Measurements from ENCODE around the gene KCNMB2.

KCNMB2 gene

DNA sequence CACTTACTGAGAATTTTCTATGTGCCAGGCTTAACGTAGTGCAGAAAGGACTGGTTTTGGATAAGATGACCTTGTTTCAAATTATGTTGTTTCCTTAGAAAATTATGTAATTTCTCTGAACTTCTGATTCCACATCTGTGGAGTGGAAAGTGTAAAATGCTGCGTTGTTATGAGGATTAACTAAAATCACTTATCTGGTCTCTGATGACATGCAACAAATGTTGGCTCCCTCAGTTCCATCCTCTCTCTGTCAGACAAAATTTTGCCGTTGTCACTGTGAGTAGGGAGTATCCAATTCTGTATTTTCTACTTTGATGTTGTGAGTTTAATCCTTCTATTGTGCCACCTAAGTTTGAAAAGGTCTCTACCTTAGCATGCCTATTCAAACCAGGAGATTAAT, 175.5 kb downstream of the KCNMB2 start:
- ChIA-PET CTCF (no interaction called here), POLR2A (ENCODE audit: low non-redundant PET) (no interaction called here)
- H3K27ac ChIP-seq: no peak overlapping the region
- TF ChIP-seq CTCF (conservative IDR thresholded peaks at IDR 0.05; ENCODE audit: low read depth): no peak
- DNase-seq (ENCODE audit: low spot score): no peak

- POLR2A ChIA-PET (ENCODE audit: low non-redundant PET): no interaction called here
- no peak overlapping the region for H3K27ac ChIP-seq
- no peak for TF ChIP-seq CTCF (conservative IDR thresholded peaks at IDR 0.05; ENCODE audit: low read depth)
- CTCF ChIA-PET: no interaction called here
- no peak for DNase-seq (ENCODE audit: low spot score)
Observed at GRCh38 chr3:178712247-178712646, 176.0 kb downstream of the KCNMB2 start.

- DNase-seq (ENCODE audit: low spot score): no peak
- ChIA-PET CTCF (no interaction called here), POLR2A (ENCODE audit: low non-redundant PET) (no interaction called here)
- no peak overlapping the region for H3K27ac ChIP-seq
- TF ChIP-seq CTCF (conservative IDR thresholded peaks at IDR 0.05; ENCODE audit: low read depth): no peak
Observed at GRCh38 chr3:178714925-178715832, 178.9 kb downstream of the KCNMB2 start.

- ChIA-PET POLR2A (ENCODE audit: low non-redundant PET) (no interaction called here), CTCF (no interaction called here)
- no peak overlapping the region for H3K27ac ChIP-seq
- no peak for DNase-seq (ENCODE audit: low spot score)
- TF ChIP-seq CTCF (conservative IDR thresholded peaks at IDR 0.05; ENCODE audit: low read depth): no peak
Observed at GRCh38 chr3:178718995-178719635, 182.9 kb downstream of the KCNMB2 start.

DNA sequence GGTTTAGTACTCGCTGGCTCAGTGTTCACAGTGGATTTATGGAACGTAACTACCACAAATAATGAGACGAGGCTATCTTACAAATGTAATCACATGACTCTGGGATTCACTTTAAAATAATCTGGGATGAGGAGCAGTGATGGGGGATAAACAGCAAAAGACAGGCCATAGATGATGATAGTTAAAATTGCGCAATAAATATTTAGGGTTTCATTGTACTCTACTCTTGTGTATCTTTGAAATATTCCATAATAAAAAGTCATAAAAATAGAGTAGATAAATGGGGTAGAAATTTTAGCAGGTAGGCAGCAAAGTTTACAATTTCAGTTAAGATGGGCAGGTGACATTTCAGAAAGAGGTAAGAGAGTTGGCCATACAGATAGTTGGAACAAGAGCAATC, 196.6 kb downstream of the KCNMB2 start:
- TF ChIP-seq CTCF (conservative IDR thresholded peaks at IDR 0.05; ENCODE audit: low read depth): no peak
- ChIA-PET CTCF (interaction anchor here (0.6 kb wide), 1 partner anchor 35 kb away, joined by 6 read pairs; no protein-coding TSS in a partner anchor), POLR2A (ENCODE audit: low non-redundant PET) (no interaction called here)
- H3K27ac ChIP-seq: no peak overlapping the region
- DNase-seq (ENCODE audit: low spot score): no peak

DNA sequence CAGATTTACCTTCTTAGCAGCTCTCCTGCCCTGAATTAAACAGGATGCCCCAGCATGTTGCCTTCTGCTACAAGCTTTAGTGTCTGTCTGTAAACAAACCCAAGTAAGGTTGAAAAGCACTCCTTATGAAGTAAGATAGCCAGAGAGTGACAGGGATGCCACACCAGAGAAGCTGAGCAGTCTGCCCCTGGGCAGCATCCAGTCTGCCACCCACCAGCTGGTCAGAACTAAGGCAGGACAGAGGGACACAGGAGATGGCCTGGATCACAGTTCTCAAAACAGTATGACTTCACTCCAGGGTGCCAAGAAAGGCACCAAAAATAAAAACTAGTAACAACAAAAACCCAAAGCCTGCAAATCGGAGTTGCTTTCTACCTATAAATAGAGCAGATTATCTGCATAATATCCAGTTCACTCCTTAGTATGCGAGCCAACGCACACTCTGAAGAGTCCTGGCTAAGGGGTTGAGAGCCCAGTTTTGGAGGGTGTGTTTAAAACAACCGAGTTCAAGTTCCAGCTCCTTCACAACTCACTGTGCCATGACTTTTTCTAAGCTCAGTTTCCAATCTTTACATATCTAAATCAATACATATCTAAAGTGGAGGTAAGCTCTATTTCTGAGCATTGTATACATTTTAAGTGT, 198.9 kb downstream of the KCNMB2 start:
- TF ChIP-seq CTCF (conservative IDR thresholded peaks at IDR 0.05; ENCODE audit: low read depth): no peak
- no peak overlapping the region for H3K27ac ChIP-seq
- POLR2A ChIA-PET (ENCODE audit: low non-redundant PET): no interaction called here
- no peak for DNase-seq (ENCODE audit: low spot score)
- CTCF ChIA-PET: interaction anchor here (0.8 kb wide), 1 partner anchor 8 kb away, joined by 4 read pairs; no protein-coding TSS in a partner anchor
